GM19468 (cell line): ENCODE results near the gene PRR4.

Experiments used
- ATAC-seq: cut with Tn5 transposase; IDR thresholded peaks from one replicate; pipeline ENCODE4 v1.9.1; 2021; ENCODE audit warnings: mild to moderate bottlenecking, moderate library complexity, moderate number of reproducible peaks; ENCODE audit not compliant: unreplicated experiment; ENCODE audit errors: extremely low read depth

PRR4 gene

GRCh38 chr12:10807186-10807585 is 42.1 kb downstream of the PRR4 start, which contains the start of gene TAS2R8:
Gene TAS2R8 (minus strand): TSS chr12:10807286. CDS start chr12:10806980, 306 bp downstream.
- ATAC-seq = no peak

GRCh38 chr12:10802587-10802986 is 46.7 kb downstream of the PRR4 start, which contains the start of gene TAS2R7:
Gene TAS2R7 (minus strand): TSS chr12:10802627. CDS start chr12:10802570, 57 bp downstream.
- ATAC-seq = no peak

- ATAC-seq = no peak
These were observed 47.5 kb downstream of the PRR4 start for GRCh38 chr12:10801741-10802140.
